ENCODE measurements around the gene BCL2.

GRCh38 chr18:63166142-63166541, 153.4 kb downstream of the BCL2 start:
- TF ChIP-seq SIN3A (IDR thresholded peaks at IDR 0.05; ENCODE audit: borderline replicate concordance, low read depth, low read length) (no peak), CTCF (IDR thresholded peaks at IDR 0.05) (no peak), MXI1 (IDR thresholded peaks at IDR 0.05; ENCODE audit: low read depth, low read length) (no peak), TAF1 (IDR thresholded peaks at IDR 0.05; ENCODE audit: borderline replicate concordance, low read depth, low read length) (no peak), IRF3 (IDR thresholded peaks at IDR 0.05; ENCODE audit: low read depth, low read length) (no peak)

Measured in SK-N-SH (cell line).